SK-N-SH (cell line): ENCODE results near the gene WFIKKN1.

Experiments used
- EP300 ChIP-seq, 2 experiments: IDR thresholded peaks; 2 replicates each; pipeline versions ENCODE4 v1.4.0 to v1.6.1; 2012; ENCODE audit warnings: borderline replicate concordance in 1 of 2, low read depth in 1 of 2, low read length in 1 of 2
- TF ChIP-seq, protein P1 (sequence below): IDR thresholded peaks from 2 replicates; pipeline ENCODE4; 2012
- TF ChIP-seq, protein P2 (sequence below): fragments of 200-600 bp; sonication (generic); IDR thresholded peaks from 2 replicates; pipeline ENCODE4 v1.6.1; 2017; ENCODE audit warnings: antibody characterized with exemption, mild to moderate bottlenecking, moderate library complexity

DNA sequence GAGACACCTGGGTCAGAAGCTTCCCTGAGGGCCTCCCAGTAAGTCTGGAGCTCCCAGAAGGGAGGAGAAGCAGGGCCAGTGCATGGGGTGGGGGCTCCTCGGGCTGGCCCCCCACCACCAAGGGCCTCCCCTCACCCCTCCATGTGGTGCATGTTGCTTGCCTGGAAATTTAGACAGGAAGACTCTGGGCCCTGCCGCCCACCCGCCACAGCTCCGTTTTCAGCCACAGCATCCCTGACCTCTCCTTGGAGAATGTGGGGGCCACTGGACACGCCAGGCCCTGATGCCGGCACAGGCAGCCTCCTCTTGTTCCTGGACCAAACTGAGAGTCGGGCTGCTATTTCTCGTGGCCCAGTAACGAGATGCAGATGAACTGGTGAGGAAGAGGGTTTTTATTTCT, 8.1 kb downstream of the WFIKKN1 start:
- TF ChIP-seq EP300 (IDR thresholded peaks at IDR 0.05; ENCODE audit: borderline replicate concordance in 1 of 2, low read depth in 1 of 2, low read length in 1 of 2): no peak
- TF ChIP-seq, protein P1, sequence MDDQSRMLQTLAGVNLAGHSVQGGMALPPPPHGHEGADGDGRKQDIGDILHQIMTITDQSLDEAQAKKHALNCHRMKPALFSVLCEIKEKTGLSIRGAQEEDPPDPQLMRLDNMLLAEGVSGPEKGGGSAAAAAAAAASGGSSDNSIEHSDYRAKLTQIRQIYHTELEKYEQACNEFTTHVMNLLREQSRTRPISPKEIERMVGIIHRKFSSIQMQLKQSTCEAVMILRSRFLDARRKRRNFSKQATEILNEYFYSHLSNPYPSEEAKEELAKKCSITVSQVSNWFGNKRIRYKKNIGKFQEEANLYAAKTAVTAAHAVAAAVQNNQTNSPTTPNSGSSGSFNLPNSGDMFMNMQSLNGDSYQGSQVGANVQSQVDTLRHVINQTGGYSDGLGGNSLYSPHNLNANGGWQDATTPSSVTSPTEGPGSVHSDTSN: no peak
- TF ChIP-seq, protein P2, sequence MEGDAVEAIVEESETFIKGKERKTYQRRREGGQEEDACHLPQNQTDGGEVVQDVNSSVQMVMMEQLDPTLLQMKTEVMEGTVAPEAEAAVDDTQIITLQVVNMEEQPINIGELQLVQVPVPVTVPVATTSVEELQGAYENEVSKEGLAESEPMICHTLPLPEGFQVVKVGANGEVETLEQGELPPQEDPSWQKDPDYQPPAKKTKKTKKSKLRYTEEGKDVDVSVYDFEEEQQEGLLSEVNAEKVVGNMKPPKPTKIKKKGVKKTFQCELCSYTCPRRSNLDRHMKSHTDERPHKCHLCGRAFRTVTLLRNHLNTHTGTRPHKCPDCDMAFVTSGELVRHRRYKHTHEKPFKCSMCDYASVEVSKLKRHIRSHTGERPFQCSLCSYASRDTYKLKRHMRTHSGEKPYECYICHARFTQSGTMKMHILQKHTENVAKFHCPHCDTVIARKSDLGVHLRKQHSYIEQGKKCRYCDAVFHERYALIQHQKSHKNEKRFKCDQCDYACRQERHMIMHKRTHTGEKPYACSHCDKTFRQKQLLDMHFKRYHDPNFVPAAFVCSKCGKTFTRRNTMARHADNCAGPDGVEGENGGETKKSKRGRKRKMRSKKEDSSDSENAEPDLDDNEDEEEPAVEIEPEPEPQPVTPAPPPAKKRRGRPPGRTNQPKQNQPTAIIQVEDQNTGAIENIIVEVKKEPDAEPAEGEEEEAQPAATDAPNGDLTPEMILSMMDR: no peak
